ENCODE results near the gene ALDH16A1. TPM values are rescaled to one million over a fixed set of nuclear protein-coding genes. Genes with fewer than 3 reads are reported as not detected.
A peak's percentile ranks its signal among the peaks of the same experiment; 100 is the strongest.

ALDH16A1 gene
- total RNA-seq, 2 donors from 2014 or later: 52.8 to 57.1 TPM

GRCh38 chr19:49496574-49497008, 43.6 kb downstream of the ALDH16A1 start:
- no peak for TF ChIP-seq CTCF (conservative IDR thresholded peaks at IDR 0.05)
- Histone ChIP-seq H3K9me3 (ENCODE audit: control insufficient read depth, low read length) (no peaks in the 10 kb centered on the region), H3K9ac (ENCODE audit: extremely low read depth, low read length, poor library complexity, severe bottlenecking) (peak overlapping the region; percentile 99), H3K27me3 (ENCODE audit: control insufficient read depth, insufficient read depth, low read length, poor library complexity, severe bottlenecking) (no peaks in the 10 kb centered on the region), H3K4me3 (ENCODE audit: low read length) (peak overlapping the region; percentile 99), H3K4me1 (ENCODE audit: control insufficient read depth, insufficient read depth, low read length) (peaks cover 12% of the 10 kb centered on the region), H3K27ac (ENCODE audit: low read depth, low read length) (peak overlapping the region; percentile 92), H3K36me3 (ENCODE audit: control insufficient read depth, insufficient read depth, low read length) (peaks cover 47% of the 10 kb centered on the region)
- Mint-ChIP-seq H3K9me3 (peaks cover 2% of the 10 kb centered on the region), H3K36me3 (ENCODE audit: low read depth) (peaks cover 45% of the 10 kb centered on the region), H3K4me1 (peaks cover 22% of the 10 kb centered on the region), H3K4me3 (peak overlapping the region; percentile 94), H3K27me3 (ENCODE audit: insufficient read depth) (no peaks in the 10 kb centered on the region), H3K27ac (peak overlapping the region; percentile 98)
- DNase-seq: no peak
- WGBS, 2 experiments (ENCODE audit: insufficient coverage in 1 of 2, insufficient read length in 1 of 2): 0% methylated on average over 6 to 11 of the region's 11 CpGs

GRCh38 chr19:49497047-49497788, 44.2 kb downstream of the ALDH16A1 start:
- Histone ChIP-seq H3K36me3 (ENCODE audit: control insufficient read depth, insufficient read depth, low read length) (peaks cover 41% of the 10 kb centered on the region), H3K4me1 (ENCODE audit: control insufficient read depth, insufficient read depth, low read length) (peaks cover 12% of the 10 kb centered on the region), H3K4me3 (ENCODE audit: low read length) (peak overlapping the region; percentile 99), H3K9ac (ENCODE audit: extremely low read depth, low read length, poor library complexity, severe bottlenecking) (peak overlapping the region; percentile 99), H3K27me3 (ENCODE audit: control insufficient read depth, insufficient read depth, low read length, poor library complexity, severe bottlenecking) (no peaks in the 10 kb centered on the region), H3K27ac (ENCODE audit: low read depth, low read length) (peak overlapping the region; percentile 92), H3K9me3 (ENCODE audit: control insufficient read depth, low read length) (no peaks in the 10 kb centered on the region)
- H3K4me3 Mint-ChIP-seq: peak overlapping the region; percentile 94
- no peaks in the 10 kb centered on the region for H3K27me3 Mint-ChIP-seq (ENCODE audit: insufficient read depth)
- peak; percentile 79 for DNase-seq
- H3K27ac Mint-ChIP-seq: peak overlapping the region; percentile 98
- TF ChIP-seq CTCF (conservative IDR thresholded peaks at IDR 0.05): no peak
- peaks cover 22% of the 10 kb centered on the region for H3K4me1 Mint-ChIP-seq
- H3K9me3 Mint-ChIP-seq: peaks cover 2% of the 10 kb centered on the region
- WGBS, 2 experiments (ENCODE audit: insufficient coverage in 1 of 2, insufficient read length in 1 of 2): 48 to 73% methylated on average over 14 to 22 of the region's 22 CpGs
- H3K36me3 Mint-ChIP-seq (ENCODE audit: low read depth): peaks cover 39% of the 10 kb centered on the region

- H3K4me1 Mint-ChIP-seq: peaks cover 22% of the 10 kb centered on the region
- no peak for DNase-seq
- no peaks in the 10 kb centered on the region for H3K27me3 Mint-ChIP-seq (ENCODE audit: insufficient read depth)
- peaks cover 2% of the 10 kb centered on the region for H3K9me3 Mint-ChIP-seq
- peak overlapping the region; percentile 98 for H3K27ac Mint-ChIP-seq
- Histone ChIP-seq H3K9ac (ENCODE audit: extremely low read depth, low read length, poor library complexity, severe bottlenecking) (peak overlapping the region; percentile 41), H3K9me3 (ENCODE audit: control insufficient read depth, low read length) (no peaks in the 10 kb centered on the region), H3K36me3 (ENCODE audit: control insufficient read depth, insufficient read depth, low read length) (peaks cover 36% of the 10 kb centered on the region), H3K27ac (ENCODE audit: low read depth, low read length) (no peak overlapping the region), H3K4me1 (ENCODE audit: control insufficient read depth, insufficient read depth, low read length) (peaks cover 12% of the 10 kb centered on the region), H3K4me3 (ENCODE audit: low read length) (peak overlapping the region; percentile 99), H3K27me3 (ENCODE audit: control insufficient read depth, insufficient read depth, low read length, poor library complexity, severe bottlenecking) (no peaks in the 10 kb centered on the region)
- WGBS, 2 experiments (ENCODE audit: insufficient coverage in 1 of 2, insufficient read length in 1 of 2): 95 to 99% methylated on average over 12 of the region's 12 CpGs
- H3K36me3 Mint-ChIP-seq (ENCODE audit: low read depth): peaks cover 34% of the 10 kb centered on the region
- TF ChIP-seq CTCF (conservative IDR thresholded peaks at IDR 0.05): no peak
- peak overlapping the region; percentile 94 for H3K4me3 Mint-ChIP-seq
Measured at GRCh38 chr19:49497789-49498103, 44.7 kb downstream of the ALDH16A1 start.

Data from endodermal cell (in vitro differentiated cells).